Gastroesophageal sphincter (tissue), 4 donors: ENCODE measurements around the gene ALOX5AP. TPM values are rescaled to one million over a fixed set of nuclear protein-coding genes. Genes with fewer than 3 reads are reported as not detected.

Experiments used
- ATAC-seq: fragments of 150-250 bp; one replicate; pipeline ENCODE4 v1.9.1; 2016; ENCODE audit warnings: mild to moderate bottlenecking, moderate library complexity
- H3K27ac ChIP-seq, 4 donors: fragments of 200-600 bp; sonication (generic) in 3 of 4; 1 replicate in 3 of 4; 2 replicates in 1 of 4; pipeline ENCODE4 v1.5.1; 2016 to 2019
- H3K27me3 ChIP-seq: fragments of 200-600 bp; sonication (generic); one replicate; pipeline ENCODE4 v1.5.1; 2019
- H3K36me3 ChIP-seq, 2 donors: fragments of 200-600 bp; sonication (generic); one replicate each; pipeline ENCODE4 v1.5.1; 2019; ENCODE audit warnings: control low read depth in 1 of 2
- H3K4me1 ChIP-seq, 3 donors: fragments of 200-600 bp; sonication (generic); 1 replicate in 2 of 3; 2 replicates in 1 of 3; pipeline ENCODE4 v1.5.1; 2016 to 2019; ENCODE audit warnings: control low read depth in 2 of 3
- H3K4me3 ChIP-seq, 2 donors: fragments of 200-600 bp; sonication (generic); one replicate each; pipeline ENCODE4 v1.5.1; 2019; ENCODE audit warnings: mild to moderate bottlenecking in 1 of 2, moderate library complexity in 1 of 2
- H3K9me3 ChIP-seq, 3 donors: fragments of 200-600 bp; sonication (generic); one replicate each; pipeline ENCODE4 v1.5.1; 2017 to 2019; ENCODE audit warnings: control low read depth in 2 of 3
- EP300 ChIP-seq: sonication (generic); formaldehyde crosslinking; IDR thresholded peaks from one replicate; pipeline ENCODE4 v1.6.1; 2017; ENCODE audit warnings: antibody characterized with exemption, mild to moderate bottlenecking
- POLR2A ChIP-seq, 2 donors: fragments of 450-650 bp; IDR thresholded peaks; one replicate each; pipeline ENCODE4 v1.6.1; 2017; ENCODE audit warnings: antibody characterized with exemption in 2 of 2, mild to moderate bottlenecking in 2 of 2, moderate library complexity in 1 of 2
- POLR2AphosphoS5 ChIP-seq: sonication (generic); formaldehyde crosslinking; IDR thresholded peaks from one replicate; pipeline ENCODE4 v1.6.1; 2017; ENCODE audit warnings: antibody characterized with exemption
- WGBS, 2 donors: methylation state at CpG; one replicate each; pipeline ENCODE4 v1.1.5; 2018; ENCODE audit warnings: low coverage in 1 of 2; 5-methylcytosine and 5-hydroxymethylcytosine counted together
- total RNA-seq, 4 donors: library from RNA; depleted of rRNA; stranded (reverse); fragments of >200 nt; gene quantifications; one replicate each; pipeline ENCODE4 v1.1.0, GENCODE V29; 2016
- TF ChIP-seq, protein P1 (sequence below), 4 experiments: fragments of 200-600 bp in 2 of 4; fragments of 450-650 bp in 2 of 4; sonication (generic) in 1 of 4; IDR thresholded peaks; one replicate each; pipeline ENCODE4 v1.5.1; 2017 to 2019; ENCODE audit warnings: antibody characterized with exemption in 4 of 4, mild to moderate bottlenecking in 2 of 4, moderate library complexity in 2 of 4

ALOX5AP gene
- total RNA-seq, 4 donors from 2014 or later = 5.6 to 34.7 (median 19.7) TPM

DNA sequence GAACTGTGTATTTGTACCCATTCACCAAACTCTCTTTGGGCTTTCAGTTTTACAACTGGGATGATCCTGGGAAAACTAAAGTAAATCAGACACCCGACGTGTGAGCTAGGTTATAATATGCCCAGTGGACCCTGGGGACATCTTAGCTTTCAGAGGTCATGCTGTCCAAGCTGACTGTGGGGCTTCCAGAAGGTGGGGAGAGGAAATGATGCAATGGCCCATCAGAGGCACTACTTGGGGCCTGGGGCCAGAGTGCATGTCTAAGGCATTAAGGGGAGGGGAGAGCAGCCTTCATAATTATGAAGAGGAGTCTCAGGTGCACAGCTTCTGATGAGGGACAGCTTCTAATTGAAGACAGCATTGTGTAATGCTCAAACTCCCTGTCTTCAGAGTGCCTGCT is 30.9 kb downstream of the ALOX5AP start:
- Histone ChIP-seq H3K4me3 (no peak overlapping the region), H3K9me3 (no peaks in the 10 kb centered on the region), H3K4me1 (no peaks in the 10 kb centered on the region), H3K36me3 (no peaks in the 10 kb centered on the region), H3K27me3 (no peaks in the 10 kb centered on the region), H3K27ac (no peak overlapping the region)
- TF ChIP-seq POLR2AphosphoS5 (no peak), POLR2A (IDR thresholded peaks at IDR 0.05) (no peak), EP300 (no peak)
- TF ChIP-seq, protein P1, sequence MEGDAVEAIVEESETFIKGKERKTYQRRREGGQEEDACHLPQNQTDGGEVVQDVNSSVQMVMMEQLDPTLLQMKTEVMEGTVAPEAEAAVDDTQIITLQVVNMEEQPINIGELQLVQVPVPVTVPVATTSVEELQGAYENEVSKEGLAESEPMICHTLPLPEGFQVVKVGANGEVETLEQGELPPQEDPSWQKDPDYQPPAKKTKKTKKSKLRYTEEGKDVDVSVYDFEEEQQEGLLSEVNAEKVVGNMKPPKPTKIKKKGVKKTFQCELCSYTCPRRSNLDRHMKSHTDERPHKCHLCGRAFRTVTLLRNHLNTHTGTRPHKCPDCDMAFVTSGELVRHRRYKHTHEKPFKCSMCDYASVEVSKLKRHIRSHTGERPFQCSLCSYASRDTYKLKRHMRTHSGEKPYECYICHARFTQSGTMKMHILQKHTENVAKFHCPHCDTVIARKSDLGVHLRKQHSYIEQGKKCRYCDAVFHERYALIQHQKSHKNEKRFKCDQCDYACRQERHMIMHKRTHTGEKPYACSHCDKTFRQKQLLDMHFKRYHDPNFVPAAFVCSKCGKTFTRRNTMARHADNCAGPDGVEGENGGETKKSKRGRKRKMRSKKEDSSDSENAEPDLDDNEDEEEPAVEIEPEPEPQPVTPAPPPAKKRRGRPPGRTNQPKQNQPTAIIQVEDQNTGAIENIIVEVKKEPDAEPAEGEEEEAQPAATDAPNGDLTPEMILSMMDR (IDR thresholded peaks at IDR 0.05) = no peak
- 20 to 80% methylated on average over 1 of the region's 2 CpGs for WGBS, 2 donors
- ATAC-seq = no peak

DNA sequence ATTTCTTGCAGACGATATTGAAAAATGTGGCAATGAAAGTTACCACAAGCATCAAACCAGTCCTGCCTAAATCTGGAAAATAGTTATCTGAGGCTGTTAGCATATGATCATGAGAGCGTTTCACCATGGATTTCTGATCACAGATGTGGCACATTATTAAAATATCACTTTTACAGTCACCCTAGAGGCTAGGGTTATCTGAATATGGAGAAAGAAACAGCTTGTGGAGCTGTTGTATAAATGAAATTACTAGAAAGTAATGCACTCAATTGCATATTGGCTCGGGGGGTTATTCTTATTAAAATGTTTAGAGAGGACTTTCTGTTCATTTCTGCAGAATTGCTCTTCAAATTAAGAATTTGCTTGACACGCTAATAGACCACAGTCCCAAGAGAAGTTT is 35.6 kb downstream of the ALOX5AP start:
- H3K4me1 ChIP-seq = no peaks in the 10 kb centered on the region
- H3K36me3 ChIP-seq = no peaks in the 10 kb centered on the region
- H3K27me3 ChIP-seq = no peaks in the 10 kb centered on the region
- no peaks in the 10 kb centered on the region for H3K9me3 ChIP-seq
- WGBS, 2 donors = 71 to 81% methylated on average over 4 of the region's 4 CpGs
- no peak overlapping the region for H3K27ac ChIP-seq
- no peak overlapping the region for H3K4me3 ChIP-seq
- ATAC-seq = no peak
- TF ChIP-seq, protein P1 (IDR thresholded peaks at IDR 0.05) = no peak
- no peak for TF ChIP-seq EP300
- TF ChIP-seq POLR2A (IDR thresholded peaks at IDR 0.05) = no peak
- TF ChIP-seq POLR2AphosphoS5 = no peak

DNA sequence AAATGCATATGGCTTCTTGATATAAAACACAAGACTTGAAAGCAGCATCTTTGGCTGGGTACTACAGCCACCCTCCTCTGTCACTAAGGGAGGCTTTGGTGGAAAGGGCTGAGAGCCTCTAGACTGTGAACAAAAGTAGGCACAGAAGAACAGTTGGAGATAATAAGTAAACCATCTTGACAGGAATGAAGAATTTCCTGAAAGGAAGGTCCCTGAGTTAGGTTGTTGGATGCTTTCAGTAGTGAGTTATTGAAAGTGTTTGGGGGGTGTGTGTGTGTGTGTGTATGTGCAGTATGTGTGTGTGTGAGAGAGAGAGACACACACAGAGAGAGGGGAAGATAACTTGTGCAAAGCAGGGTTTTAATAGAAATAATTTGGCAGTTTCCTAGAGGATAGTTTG is 38.2 kb downstream of the ALOX5AP start:
- H3K27ac ChIP-seq = no peak overlapping the region
- H3K36me3 ChIP-seq = no peaks in the 10 kb centered on the region
- no peaks in the 10 kb centered on the region for H3K4me1 ChIP-seq
- no peak overlapping the region for H3K4me3 ChIP-seq
- TF ChIP-seq, protein P1 (IDR thresholded peaks at IDR 0.05) = no peak
- TF ChIP-seq POLR2AphosphoS5 (no peak), EP300 (no peak), POLR2A (IDR thresholded peaks at IDR 0.05) (no peak)
- no peaks in the 10 kb centered on the region for H3K9me3 ChIP-seq
- no peaks in the 10 kb centered on the region for H3K27me3 ChIP-seq
- no peak for ATAC-seq

DNA sequence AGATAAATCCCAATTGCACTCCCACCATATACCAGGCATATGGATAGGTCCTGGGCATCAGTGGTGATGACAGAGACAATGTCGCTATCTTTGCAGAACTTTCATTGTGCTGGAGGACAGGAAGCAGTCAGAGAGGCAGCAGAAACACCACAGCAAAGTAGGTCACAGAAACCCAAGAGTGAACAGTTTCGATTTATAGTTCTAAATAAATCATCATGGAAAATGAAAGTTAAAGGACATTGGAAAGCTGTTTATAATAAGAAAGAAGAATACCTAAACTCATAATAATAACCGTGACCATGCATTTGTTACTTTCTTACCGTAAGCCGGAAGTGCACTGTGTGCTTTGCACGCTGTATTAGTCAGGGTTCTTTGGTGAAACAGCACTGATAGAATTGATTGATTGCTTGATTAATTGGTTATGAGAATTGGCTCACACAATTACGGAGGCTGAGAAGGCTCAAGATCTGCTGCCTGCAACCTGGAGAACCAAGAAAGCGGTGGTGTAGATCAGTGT is 38.9 kb downstream of the ALOX5AP start:
- Histone ChIP-seq H3K27me3 (no peaks in the 10 kb centered on the region), H3K36me3 (no peaks in the 10 kb centered on the region), H3K27ac (no peak overlapping the region), H3K9me3 (no peaks in the 10 kb centered on the region), H3K4me1 (no peaks in the 10 kb centered on the region), H3K4me3 (no peak overlapping the region)
- TF ChIP-seq EP300 (no peak), POLR2A (IDR thresholded peaks at IDR 0.05) (no peak), POLR2AphosphoS5 (no peak)
- TF ChIP-seq, protein P1 (IDR thresholded peaks at IDR 0.05) = no peak
- no peak for ATAC-seq
- 82 to 99% methylated on average over 8 of the region's 8 CpGs for WGBS, 2 donors

DNA sequence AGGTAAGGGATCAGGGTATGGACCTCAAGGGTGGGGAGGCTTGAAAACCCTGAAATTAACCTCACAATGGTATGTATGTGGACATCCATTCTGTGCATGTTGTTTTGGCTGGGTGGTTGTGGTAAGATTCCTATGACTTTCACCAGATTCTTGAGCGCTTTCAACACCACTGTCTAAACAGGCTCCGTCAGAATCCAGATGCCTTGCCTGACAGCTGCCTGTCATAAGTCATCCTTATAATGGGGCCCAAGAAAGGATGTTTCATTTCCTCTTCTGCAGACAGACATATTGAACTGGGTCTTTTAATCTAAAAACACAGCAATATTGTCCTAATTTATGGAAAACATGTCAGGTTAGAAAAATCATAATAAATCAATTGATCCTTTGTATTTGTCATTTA is 41.3 kb downstream of the ALOX5AP start:
- TF ChIP-seq POLR2AphosphoS5 = no peak
- no peak for TF ChIP-seq EP300
- TF ChIP-seq POLR2A (IDR thresholded peaks at IDR 0.05) = no peak
- TF ChIP-seq, protein P1 (IDR thresholded peaks at IDR 0.05) = no peak
- ATAC-seq = no peak
- no peak overlapping the region for H3K27ac ChIP-seq
- no peaks in the 10 kb centered on the region for H3K4me1 ChIP-seq
- 86 to 93% methylated on average over 1 to 2 of the region's 2 CpGs for WGBS, 2 donors
- H3K4me3 ChIP-seq = no peak overlapping the region
- no peaks in the 10 kb centered on the region for H3K9me3 ChIP-seq
- H3K36me3 ChIP-seq = no peaks in the 10 kb centered on the region
- H3K27me3 ChIP-seq = no peaks in the 10 kb centered on the region
